WTC11 (cell line): Measurements from ENCODE around the gene MGARP. TPM values are rescaled to one million over a fixed set of nuclear protein-coding genes. Genes with fewer than 3 reads are reported as not detected.

Source experiments
- ATAC-seq: fragments of 200-7000 bp; cut with Tn5 transposase; 2 replicates; pipeline ENCODE4 v1.10.0; 2021; ENCODE audit warnings: mild to moderate bottlenecking, moderate library complexity
- CTCF ChIA-PET: fragments of 300-600 bp; sonication (Branson Sonifier 250); formaldehyde crosslinking; loops from one replicate; lab custom pipeline; 2021; ENCODE audit warnings: antibody characterized with exemption; lab: Charles Lee
- POLR2A ChIA-PET: fragments of 350-600 bp; sonication (Branson Sonifier 250); formaldehyde crosslinking; loops from one replicate; lab custom pipeline; 2021; ENCODE audit warnings: antibody characterized with exemption; lab: Charles Lee
- DNase-seq: peaks from one replicate; pipeline ENCODE4 v3.0.0; 2021; ENCODE audit warnings: low spot score
- H3K27ac Mint-ChIP-seq: 2 replicates; pipeline ENCODE4 v1.8.0; 2021; ENCODE audit warnings: mixed read lengths
- H3K27me3 Mint-ChIP-seq: 2 replicates; pipeline ENCODE4 v1.8.0; 2021; ENCODE audit warnings: low read depth, mild to moderate bottlenecking, moderate library complexity, mixed read lengths
- H3K36me3 Mint-ChIP-seq: 2 replicates; pipeline ENCODE4 v1.8.0; 2021; ENCODE audit warnings: mixed read lengths
- H3K4me1 Mint-ChIP-seq: 2 replicates; pipeline ENCODE4 v1.8.0; 2022; ENCODE audit warnings: mixed read lengths
- H3K4me3 Mint-ChIP-seq: 2 replicates; pipeline ENCODE4 v1.8.0; 2021; ENCODE audit warnings: mild to moderate bottlenecking, moderate library complexity, mixed read lengths
- H3K9me3 Mint-ChIP-seq: 2 replicates; pipeline ENCODE4 v1.8.0; 2021; ENCODE audit warnings: mixed read lengths
- CBFB ChIP-seq: sonication (generic); formaldehyde crosslinking; IDR thresholded peaks from 2 replicates; pipeline ENCODE4 v1.8.1; 2022; ENCODE audit warnings: mild to moderate bottlenecking, low read depth, missing genetic modification reagents
- E2F4 ChIP-seq: sonication (generic); formaldehyde crosslinking; IDR thresholded peaks from 2 replicates; pipeline ENCODE4 v1.8.1; 2022; ENCODE audit warnings: low read depth, mild to moderate bottlenecking, moderate library complexity, missing genetic modification reagents, borderline replicate concordance
- E2F5 ChIP-seq: sonication (generic); formaldehyde crosslinking; IDR thresholded peaks from 2 replicates; pipeline ENCODE4 v1.8.1; 2022; ENCODE audit warnings: mild to moderate bottlenecking, moderate library complexity, missing genetic modification reagents
- ELF4 ChIP-seq: sonication (generic); formaldehyde crosslinking; IDR thresholded peaks from 2 replicates; pipeline ENCODE4 v1.8.1; 2022; ENCODE audit warnings: low read depth, mild to moderate bottlenecking, moderate library complexity, missing genetic modification reagents
- FOXP1 ChIP-seq: sonication (generic); formaldehyde crosslinking; IDR thresholded peaks from 2 replicates; pipeline ENCODE4 v1.8.0; 2022; ENCODE audit warnings: missing genetic modification reagents, mild to moderate bottlenecking, moderate library complexity, borderline replicate concordance
- NFATC4 ChIP-seq: fragments of 250-450 bp; sonication (Bioruptor Pico); IDR thresholded peaks from 2 replicates; pipeline ENCODE4 v1.9.0; 2021; ENCODE audit warnings: mild to moderate bottlenecking
- RORB ChIP-seq: fragments of 250-450 bp; sonication (Bioruptor Pico); IDR thresholded peaks from 2 replicates; pipeline ENCODE4 v1.9.0; 2021; ENCODE audit warnings: mild to moderate bottlenecking
- SOX15 ChIP-seq: fragments of 250-450 bp; sonication (Bioruptor Pico); IDR thresholded peaks from 2 replicates; pipeline ENCODE4 v1.9.0; 2021; ENCODE audit warnings: mild to moderate bottlenecking
- ZNF263 ChIP-seq: sonication (generic); formaldehyde crosslinking; IDR thresholded peaks from 2 replicates; pipeline ENCODE4 v1.8.1; 2022; ENCODE audit warnings: low read depth, mild to moderate bottlenecking, moderate library complexity, missing genetic modification reagents
- total RNA-seq: library from RNA; stranded (reverse); gene quantifications from 3 replicates; pipeline ENCODE4 v1.2.3, GENCODE V29; 2021
- TF ChIP-seq, protein P1 (sequence below): fragments of 250-450 bp; sonication (Bioruptor Pico); IDR thresholded peaks from 2 replicates; pipeline ENCODE4 v2.1.2; 2022; ENCODE audit warnings: mild to moderate bottlenecking, moderate library complexity
- TF ChIP-seq, protein P2 (sequence below): sonication (generic); formaldehyde crosslinking; IDR thresholded peaks from 2 replicates; pipeline ENCODE4 v1.8.0; 2023; ENCODE audit warnings: missing genetic modification reagents
- TF ChIP-seq, protein P3 (sequence below): fragments of 250-450 bp; sonication (Bioruptor Pico); IDR thresholded peaks from 2 replicates; pipeline ENCODE4 v1.8.0; 2021; ENCODE audit warnings: mild to moderate bottlenecking
- TF ChIP-seq, protein P4 (sequence below): fragments of 250-450 bp; sonication (Bioruptor Pico); IDR thresholded peaks from 2 replicates; pipeline ENCODE4 v1.9.0; 2021; ENCODE audit warnings: mild to moderate bottlenecking
- TF ChIP-seq, protein P5 (sequence below): sonication (generic); formaldehyde crosslinking; IDR thresholded peaks from 2 replicates; pipeline ENCODE4 v1.8.1; 2023; ENCODE audit warnings: mild to moderate bottlenecking, missing genetic modification reagents
- TF ChIP-seq, protein P6 (sequence below): sonication (generic); formaldehyde crosslinking; IDR thresholded peaks from 2 replicates; pipeline ENCODE4 v1.8.1; 2022; ENCODE audit warnings: missing genetic modification reagents, borderline replicate concordance

MGARP gene
- total RNA-seq, 1 experiment from 2014 or later = 4.6 TPM

DNA sequence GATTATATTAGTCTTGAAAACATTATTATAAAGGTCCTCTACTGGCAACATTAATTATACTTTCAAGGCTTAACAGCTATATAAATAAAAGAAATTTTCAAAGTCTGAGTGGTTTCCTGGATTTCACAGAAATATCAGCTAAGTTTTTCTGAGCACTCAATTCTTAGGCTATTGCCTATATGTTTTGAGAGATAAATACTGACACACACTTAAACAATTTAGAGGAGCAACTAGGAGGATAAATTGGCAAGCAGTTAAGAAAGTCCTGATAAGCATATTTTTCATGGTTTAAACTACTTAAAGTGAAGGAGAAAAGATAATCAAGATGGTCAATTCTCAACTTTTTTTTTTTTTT, 2.7 kb upstream of the MGARP start:
- Mint-ChIP-seq H3K27me3 (peaks cover 40% of the 10 kb centered on the region), H3K4me3 (no peak overlapping the region), H3K4me1 (peaks cover 18% of the 10 kb centered on the region), H3K36me3 (peaks cover 14% of the 10 kb centered on the region), H3K9me3 (peaks cover 17% of the 10 kb centered on the region), H3K27ac (no peak overlapping the region)
- ATAC-seq (no peak), DNase-seq (no peak)
- TF ChIP-seq ZNF263 (no peak), ELF4 (CRISPR knock-in tag) (no peak), E2F4 (CRISPR knock-in tag) (no peak), SOX15 (CRISPR knock-in tag) (no peak), CBFB (CRISPR knock-in tag) (no peak), RORB (no peak), E2F5 (no peak), NFATC4 (CRISPR knock-in tag) (no peak), FOXP1 (no peak)
- TF ChIP-seq, protein P1, sequence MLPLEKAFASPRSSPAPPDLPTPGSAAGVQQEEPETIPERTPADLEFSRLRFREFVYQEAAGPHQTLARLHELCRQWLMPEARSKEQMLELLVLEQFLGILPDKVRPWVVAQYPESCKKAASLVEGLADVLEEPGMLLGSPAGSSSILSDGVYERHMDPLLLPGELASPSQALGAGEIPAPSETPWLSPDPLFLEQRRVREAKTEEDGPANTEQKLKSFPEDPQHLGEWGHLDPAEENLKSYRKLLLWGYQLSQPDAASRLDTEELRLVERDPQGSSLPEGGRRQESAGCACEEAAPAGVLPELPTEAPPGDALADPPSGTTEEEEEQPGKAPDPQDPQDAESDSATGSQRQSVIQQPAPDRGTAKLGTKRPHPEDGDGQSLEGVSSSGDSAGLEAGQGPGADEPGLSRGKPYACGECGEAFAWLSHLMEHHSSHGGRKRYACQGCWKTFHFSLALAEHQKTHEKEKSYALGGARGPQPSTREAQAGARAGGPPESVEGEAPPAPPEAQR (CRISPR knock-in tag) = no peak
- TF ChIP-seq, protein P2, sequence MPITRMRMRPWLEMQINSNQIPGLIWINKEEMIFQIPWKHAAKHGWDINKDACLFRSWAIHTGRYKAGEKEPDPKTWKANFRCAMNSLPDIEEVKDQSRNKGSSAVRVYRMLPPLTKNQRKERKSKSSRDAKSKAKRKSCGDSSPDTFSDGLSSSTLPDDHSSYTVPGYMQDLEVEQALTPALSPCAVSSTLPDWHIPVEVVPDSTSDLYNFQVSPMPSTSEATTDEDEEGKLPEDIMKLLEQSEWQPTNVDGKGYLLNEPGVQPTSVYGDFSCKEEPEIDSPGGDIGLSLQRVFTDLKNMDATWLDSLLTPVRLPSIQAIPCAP (CRISPR knock-in tag) = no peak
- TF ChIP-seq, protein P3, sequence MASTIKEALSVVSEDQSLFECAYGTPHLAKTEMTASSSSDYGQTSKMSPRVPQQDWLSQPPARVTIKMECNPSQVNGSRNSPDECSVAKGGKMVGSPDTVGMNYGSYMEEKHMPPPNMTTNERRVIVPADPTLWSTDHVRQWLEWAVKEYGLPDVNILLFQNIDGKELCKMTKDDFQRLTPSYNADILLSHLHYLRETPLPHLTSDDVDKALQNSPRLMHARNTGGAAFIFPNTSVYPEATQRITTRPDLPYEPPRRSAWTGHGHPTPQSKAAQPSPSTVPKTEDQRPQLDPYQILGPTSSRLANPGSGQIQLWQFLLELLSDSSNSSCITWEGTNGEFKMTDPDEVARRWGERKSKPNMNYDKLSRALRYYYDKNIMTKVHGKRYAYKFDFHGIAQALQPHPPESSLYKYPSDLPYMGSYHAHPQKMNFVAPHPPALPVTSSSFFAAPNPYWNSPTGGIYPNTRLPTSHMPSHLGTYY (CRISPR knock-in tag) = no peak
- TF ChIP-seq, protein P4, sequence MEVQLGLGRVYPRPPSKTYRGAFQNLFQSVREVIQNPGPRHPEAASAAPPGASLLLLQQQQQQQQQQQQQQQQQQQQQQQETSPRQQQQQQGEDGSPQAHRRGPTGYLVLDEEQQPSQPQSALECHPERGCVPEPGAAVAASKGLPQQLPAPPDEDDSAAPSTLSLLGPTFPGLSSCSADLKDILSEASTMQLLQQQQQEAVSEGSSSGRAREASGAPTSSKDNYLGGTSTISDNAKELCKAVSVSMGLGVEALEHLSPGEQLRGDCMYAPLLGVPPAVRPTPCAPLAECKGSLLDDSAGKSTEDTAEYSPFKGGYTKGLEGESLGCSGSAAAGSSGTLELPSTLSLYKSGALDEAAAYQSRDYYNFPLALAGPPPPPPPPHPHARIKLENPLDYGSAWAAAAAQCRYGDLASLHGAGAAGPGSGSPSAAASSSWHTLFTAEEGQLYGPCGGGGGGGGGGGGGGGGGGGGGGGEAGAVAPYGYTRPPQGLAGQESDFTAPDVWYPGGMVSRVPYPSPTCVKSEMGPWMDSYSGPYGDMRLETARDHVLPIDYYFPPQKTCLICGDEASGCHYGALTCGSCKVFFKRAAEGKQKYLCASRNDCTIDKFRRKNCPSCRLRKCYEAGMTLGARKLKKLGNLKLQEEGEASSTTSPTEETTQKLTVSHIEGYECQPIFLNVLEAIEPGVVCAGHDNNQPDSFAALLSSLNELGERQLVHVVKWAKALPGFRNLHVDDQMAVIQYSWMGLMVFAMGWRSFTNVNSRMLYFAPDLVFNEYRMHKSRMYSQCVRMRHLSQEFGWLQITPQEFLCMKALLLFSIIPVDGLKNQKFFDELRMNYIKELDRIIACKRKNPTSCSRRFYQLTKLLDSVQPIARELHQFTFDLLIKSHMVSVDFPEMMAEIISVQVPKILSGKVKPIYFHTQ (CRISPR knock-in tag) = no peak
- TF ChIP-seq, protein P5, sequence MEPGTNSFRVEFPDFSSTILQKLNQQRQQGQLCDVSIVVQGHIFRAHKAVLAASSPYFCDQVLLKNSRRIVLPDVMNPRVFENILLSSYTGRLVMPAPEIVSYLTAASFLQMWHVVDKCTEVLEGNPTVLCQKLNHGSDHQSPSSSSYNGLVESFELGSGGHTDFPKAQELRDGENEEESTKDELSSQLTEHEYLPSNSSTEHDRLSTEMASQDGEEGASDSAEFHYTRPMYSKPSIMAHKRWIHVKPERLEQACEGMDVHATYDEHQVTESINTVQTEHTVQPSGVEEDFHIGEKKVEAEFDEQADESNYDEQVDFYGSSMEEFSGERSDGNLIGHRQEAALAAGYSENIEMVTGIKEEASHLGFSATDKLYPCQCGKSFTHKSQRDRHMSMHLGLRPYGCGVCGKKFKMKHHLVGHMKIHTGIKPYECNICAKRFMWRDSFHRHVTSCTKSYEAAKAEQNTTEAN = no peak
- TF ChIP-seq, protein P6, sequence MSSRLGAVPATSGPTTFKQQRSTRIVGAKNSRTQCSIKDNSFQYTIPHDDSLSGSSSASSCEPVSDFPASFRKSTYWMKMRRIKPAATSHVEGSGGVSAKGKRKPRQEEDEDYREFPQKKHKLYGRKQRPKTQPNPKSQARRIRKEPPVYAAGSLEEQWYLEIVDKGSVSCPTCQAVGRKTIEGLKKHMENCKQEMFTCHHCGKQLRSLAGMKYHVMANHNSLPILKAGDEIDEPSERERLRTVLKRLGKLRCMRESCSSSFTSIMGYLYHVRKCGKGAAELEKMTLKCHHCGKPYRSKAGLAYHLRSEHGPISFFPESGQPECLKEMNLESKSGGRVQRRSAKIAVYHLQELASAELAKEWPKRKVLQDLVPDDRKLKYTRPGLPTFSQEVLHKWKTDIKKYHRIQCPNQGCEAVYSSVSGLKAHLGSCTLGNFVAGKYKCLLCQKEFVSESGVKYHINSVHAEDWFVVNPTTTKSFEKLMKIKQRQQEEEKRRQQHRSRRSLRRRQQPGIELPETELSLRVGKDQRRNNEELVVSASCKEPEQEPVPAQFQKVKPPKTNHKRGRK (CRISPR knock-in tag) = no peak
- ChIA-PET POLR2A (no interaction called here), CTCF (interaction anchor here (0.6 kb wide), 1 partner anchor 298 kb away, joined by 3 read pairs; no protein-coding TSS in a partner anchor)
